Right atrium auricular region (tissue), 2 donors: Measurements from ENCODE around the gene EXOC6B. TPM values are rescaled to one million over a fixed set of nuclear protein-coding genes. Genes with fewer than 3 reads are reported as not detected.

Source experiments
- DNase-seq: peaks from one replicate; pipeline ENCODE4 v3.0.0-alpha.2; 2019; ENCODE audit warnings: low spot score
- H3K27ac ChIP-seq, 2 donors: fragments of 200-600 bp; sonication (generic); 1 replicate in 1 of 2; 2 replicates in 1 of 2; pipeline ENCODE4 v1.5.1; 2016 to 2019
- H3K27me3 ChIP-seq, 2 donors: fragments of 200-600 bp; sonication (generic); one replicate each; pipeline versions ENCODE4 v1.5.1 to v1.6.0; 2017 to 2019
- H3K36me3 ChIP-seq: fragments of 200-600 bp; sonication (generic); one replicate; pipeline ENCODE4 v1.5.1; 2016
- H3K4me1 ChIP-seq, 2 donors: fragments of 200-600 bp; sonication (generic); one replicate each; pipeline versions ENCODE4 v1.5.1 to v1.6.0; 2017 to 2019
- H3K4me3 ChIP-seq, 2 donors: fragments of 200-600 bp; sonication (generic); 1 replicate in 1 of 2; 2 replicates in 1 of 2; pipeline ENCODE4 v1.5.1; 2017 to 2019; ENCODE audit warnings: mild to moderate bottlenecking in 1 of 2, moderate library complexity in 1 of 2
- H3K9me3 ChIP-seq, 2 donors: fragments of 200-600 bp; sonication (generic); one replicate each; pipeline ENCODE4 v1.5.1; 2019
- total RNA-seq, 2 donors: library from RNA; depleted of rRNA; stranded (reverse); fragments of >200 nt; gene quantifications; one replicate each; pipeline ENCODE4 v1.1.0, GENCODE V29; 2016
- TF ChIP-seq, protein P1 (sequence below), 2 donors: fragments of 200-600 bp; sonication (generic); IDR thresholded peaks; one replicate each; pipeline ENCODE4 v1.5.1; 2019; ENCODE audit warnings: antibody characterized with exemption in 2 of 2

EXOC6B gene
- total RNA-seq, 2 donors from 2014 or later: 80.5 to 111 TPM

DNA sequence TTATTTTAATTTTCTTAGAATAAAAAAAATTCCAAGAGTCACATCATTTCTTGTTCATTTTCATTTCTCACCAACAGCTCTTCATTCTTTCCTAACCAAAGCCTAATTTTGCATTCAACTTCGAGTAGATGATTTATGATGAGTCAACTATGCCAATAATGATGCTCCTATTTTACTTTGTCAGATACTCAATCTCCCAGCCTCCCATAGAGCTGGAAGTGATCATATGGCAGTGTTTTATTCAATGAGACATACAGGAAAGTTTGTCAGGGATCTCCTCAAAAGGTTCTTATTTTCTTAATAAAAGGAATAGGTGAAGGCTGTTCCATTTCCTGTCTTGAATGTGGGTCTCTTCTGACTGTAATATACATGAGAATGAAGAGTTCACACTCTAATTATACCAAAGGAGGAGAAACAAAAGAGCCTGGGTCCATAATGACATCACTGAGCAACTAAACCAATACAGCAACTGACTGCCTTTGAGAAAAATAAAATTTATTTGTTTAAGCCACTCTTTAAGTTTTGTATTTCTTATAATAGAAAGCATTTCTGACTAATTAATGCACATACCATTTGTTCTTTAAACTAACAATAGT is 447.0 kb downstream of the EXOC6B start:
- DNase-seq: no peak
- Histone ChIP-seq H3K9me3 (no peaks in the 10 kb centered on the region), H3K27me3 (no peaks in the 10 kb centered on the region), H3K4me1 (no peaks in the 10 kb centered on the region), H3K36me3 (peaks cover 26% of the 10 kb centered on the region), H3K27ac (no peak overlapping the region), H3K4me3 (no peak overlapping the region)
- TF ChIP-seq, protein P1, sequence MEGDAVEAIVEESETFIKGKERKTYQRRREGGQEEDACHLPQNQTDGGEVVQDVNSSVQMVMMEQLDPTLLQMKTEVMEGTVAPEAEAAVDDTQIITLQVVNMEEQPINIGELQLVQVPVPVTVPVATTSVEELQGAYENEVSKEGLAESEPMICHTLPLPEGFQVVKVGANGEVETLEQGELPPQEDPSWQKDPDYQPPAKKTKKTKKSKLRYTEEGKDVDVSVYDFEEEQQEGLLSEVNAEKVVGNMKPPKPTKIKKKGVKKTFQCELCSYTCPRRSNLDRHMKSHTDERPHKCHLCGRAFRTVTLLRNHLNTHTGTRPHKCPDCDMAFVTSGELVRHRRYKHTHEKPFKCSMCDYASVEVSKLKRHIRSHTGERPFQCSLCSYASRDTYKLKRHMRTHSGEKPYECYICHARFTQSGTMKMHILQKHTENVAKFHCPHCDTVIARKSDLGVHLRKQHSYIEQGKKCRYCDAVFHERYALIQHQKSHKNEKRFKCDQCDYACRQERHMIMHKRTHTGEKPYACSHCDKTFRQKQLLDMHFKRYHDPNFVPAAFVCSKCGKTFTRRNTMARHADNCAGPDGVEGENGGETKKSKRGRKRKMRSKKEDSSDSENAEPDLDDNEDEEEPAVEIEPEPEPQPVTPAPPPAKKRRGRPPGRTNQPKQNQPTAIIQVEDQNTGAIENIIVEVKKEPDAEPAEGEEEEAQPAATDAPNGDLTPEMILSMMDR (IDR thresholded peaks at IDR 0.05): no peak

DNA sequence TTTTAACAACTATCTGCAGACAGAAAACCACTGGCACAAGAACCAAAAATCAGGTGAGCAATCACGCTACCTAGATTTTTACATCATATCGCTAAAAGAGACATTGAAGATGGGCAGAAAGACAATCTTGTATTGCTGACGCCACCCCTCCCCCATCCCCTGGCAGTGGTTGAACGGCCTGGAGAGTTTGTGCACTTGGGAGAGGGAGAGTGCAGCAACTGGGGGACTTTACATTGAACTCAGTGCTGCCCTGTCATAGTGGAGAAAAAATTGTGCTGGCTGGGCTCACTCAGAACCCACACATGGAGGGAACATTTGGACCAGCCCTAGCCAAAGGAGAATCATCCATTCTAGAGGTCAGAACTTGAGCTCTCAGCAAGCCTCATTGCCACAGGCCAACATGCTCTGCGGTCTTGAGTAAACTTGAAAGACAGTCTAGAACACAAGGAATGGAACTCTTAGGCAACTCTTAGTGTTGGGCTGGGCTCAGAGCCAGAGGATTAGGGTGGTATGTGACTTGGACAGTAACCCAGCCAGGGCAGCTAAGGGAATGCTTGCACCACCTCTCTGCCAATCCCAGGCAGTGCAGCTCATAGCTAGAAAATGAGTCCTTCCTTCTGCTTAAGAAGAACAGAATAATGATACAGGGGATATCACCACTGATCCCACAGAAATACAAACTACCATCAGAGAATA is 458.2 kb downstream of the EXOC6B start:
- Histone ChIP-seq H3K27ac (no peak overlapping the region), H3K27me3 (no peaks in the 10 kb centered on the region), H3K4me1 (no peaks in the 10 kb centered on the region), H3K4me3 (no peak overlapping the region), H3K9me3 (no peaks in the 10 kb centered on the region), H3K36me3 (no peaks in the 10 kb centered on the region)
- TF ChIP-seq, protein P1 (IDR thresholded peaks at IDR 0.05): peak; percentile 29 to 54
- DNase-seq: peak; percentile 66

DNA sequence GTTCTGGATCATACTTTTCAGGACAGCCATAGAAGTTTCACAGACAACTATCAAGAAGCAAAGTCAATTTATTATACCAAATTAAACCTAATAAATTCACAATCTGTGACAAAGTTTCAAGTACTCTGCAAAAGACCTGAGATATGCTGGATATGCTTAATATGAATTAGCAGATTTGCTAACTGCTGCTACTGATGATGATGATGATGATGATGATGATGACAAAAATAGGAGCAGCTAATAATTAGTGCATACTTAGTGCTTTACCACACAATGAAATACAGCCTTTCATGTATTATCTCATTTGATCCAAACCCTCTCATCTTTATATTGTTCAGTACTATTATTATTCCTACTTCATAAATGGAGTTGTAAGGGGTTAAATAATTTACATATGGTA is 462.4 kb downstream of the EXOC6B start:
- H3K27me3 ChIP-seq: no peaks in the 10 kb centered on the region
- TF ChIP-seq, protein P1 (IDR thresholded peaks at IDR 0.05): no peak

DNA sequence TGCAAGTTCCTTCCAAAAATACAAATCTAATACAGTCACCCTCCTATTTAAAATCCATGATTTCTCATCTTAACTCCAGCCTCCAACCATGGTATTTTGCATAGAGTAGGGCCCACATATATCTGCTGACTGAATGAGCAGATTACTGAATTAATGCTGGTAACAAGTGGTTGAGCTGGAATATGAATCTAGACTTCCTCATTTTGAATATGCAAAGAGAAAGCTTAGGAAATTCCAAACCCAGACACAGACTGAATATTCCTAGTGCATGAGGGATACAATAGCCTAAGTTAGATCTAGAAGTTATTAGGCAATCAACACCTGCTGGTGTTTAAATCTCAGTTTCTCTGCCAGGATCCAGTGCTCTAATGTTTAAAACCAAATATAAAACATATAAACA is 463.1 kb downstream of the EXOC6B start:
- TF ChIP-seq, protein P1 (IDR thresholded peaks at IDR 0.05): no peak
- H3K9me3 ChIP-seq: no peaks in the 10 kb centered on the region
- no peaks in the 10 kb centered on the region for H3K4me1 ChIP-seq
- no peak overlapping the region for H3K4me3 ChIP-seq
- H3K27ac ChIP-seq: no peak overlapping the region
- H3K36me3 ChIP-seq: no peaks in the 10 kb centered on the region
- H3K27me3 ChIP-seq: no peaks in the 10 kb centered on the region
- no peak for DNase-seq

More for the DNA sequence above, 462.4 kb downstream of the EXOC6B start:
- H3K4me1 ChIP-seq: no peaks in the 10 kb centered on the region
- no peak for DNase-seq
- no peak overlapping the region for H3K27ac ChIP-seq
- H3K36me3 ChIP-seq: no peaks in the 10 kb centered on the region
- H3K9me3 ChIP-seq: no peaks in the 10 kb centered on the region
- no peak overlapping the region for H3K4me3 ChIP-seq

DNA sequence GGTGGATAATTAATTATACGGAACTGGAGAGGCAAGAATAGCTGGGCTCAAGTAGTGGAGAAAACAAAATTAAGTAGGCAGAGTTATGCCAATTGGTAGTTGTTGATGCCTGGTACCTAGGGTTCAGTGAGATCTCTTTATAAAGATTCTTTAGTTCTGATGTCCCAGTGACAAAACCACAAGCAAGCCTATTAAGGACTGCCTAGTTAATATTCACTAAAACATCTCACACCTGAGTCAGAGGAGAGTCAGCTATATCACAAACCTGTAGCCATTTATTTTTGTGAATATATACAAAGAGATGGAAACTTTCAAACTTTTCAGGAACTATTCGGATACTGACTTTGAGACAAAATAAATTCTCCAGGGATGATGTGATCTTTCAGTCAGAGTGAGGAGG is 464.3 kb downstream of the EXOC6B start:
- no peaks in the 10 kb centered on the region for H3K9me3 ChIP-seq
- H3K36me3 ChIP-seq: peaks cover 3% of the 10 kb centered on the region
- H3K27ac ChIP-seq: no peak overlapping the region
- H3K4me3 ChIP-seq: no peak overlapping the region
- no peak for DNase-seq
- TF ChIP-seq, protein P1 (IDR thresholded peaks at IDR 0.05): no peak
- H3K4me1 ChIP-seq: no peaks in the 10 kb centered on the region
- no peaks in the 10 kb centered on the region for H3K27me3 ChIP-seq
